K562 (cell line): ENCODE results near the gene RAB24. TPM values are rescaled to one million over a fixed set of nuclear protein-coding genes. Genes with fewer than 3 reads are reported as not detected.

ENCODE experiments used
- ARID2 ChIP-seq: fragments of 450-650 bp; IDR thresholded peaks from 2 replicates; pipeline ENCODE4 v1.6.1; 2017; ENCODE audit warnings: antibody characterized with exemption, mild to moderate bottlenecking
- BACH1 ChIP-seq: fragments of 200-800 bp; sonication (Bioruptor generic); IDR thresholded peaks from 2 replicates; pipeline ENCODE4 v1.6.1; 2016; ENCODE audit warnings: missing genetic modification characterization, missing compliant biosample characterization
- FOXM1 ChIP-seq, 2 experiments: fragments of 450-650 bp in 1 of 2; sonication (generic) in 1 of 2; formaldehyde crosslinking in 1 of 2; IDR thresholded peaks; 2 replicates each; pipeline versions ENCODE4 v1.6.1 to v1.9.0; 2017 to 2022; ENCODE audit warnings: low read depth in 2 of 2, mild to moderate bottlenecking in 2 of 2, missing genetic modification reagents in 1 of 2, moderate library complexity in 1 of 2
- HMG20B ChIP-seq: fragments of 250-450 bp; sonication (Bioruptor Pico); IDR thresholded peaks from 2 replicates; pipeline ENCODE4 v1.5.0; 2021; ENCODE audit warnings: mild to moderate bottlenecking
- MXD1 ChIP-seq: fragments of 250-450 bp; sonication (Bioruptor Pico); IDR thresholded peaks from 2 replicates; pipeline ENCODE4 v1.8.0; 2021; ENCODE audit warnings: borderline replicate concordance, mild to moderate bottlenecking, moderate library complexity; ENCODE audit not compliant: poor library complexity, severe bottlenecking
- PATZ1 ChIP-seq: fragments of 250-450 bp; sonication (Bioruptor Pico); IDR thresholded peaks from 2 replicates; pipeline ENCODE4 v1.5.0; 2020; ENCODE audit warnings: mild to moderate bottlenecking, borderline replicate concordance
- PHB2 ChIP-seq: fragments of 450-650 bp; IDR thresholded peaks from 2 replicates; pipeline ENCODE4 v1.6.1; 2017; ENCODE audit warnings: low read depth
- TEAD2 ChIP-seq: fragments of 450-650 bp; IDR thresholded peaks from 2 replicates; pipeline ENCODE4 v1.6.1; 2016; ENCODE audit warnings: missing genetic modification characterization, control low read depth, missing compliant biosample characterization
- ZNF121 ChIP-seq: sonication (generic); formaldehyde crosslinking; conservative IDR thresholded peaks from 2 replicates; pipeline ENCODE4 v1.8.0; 2022; ENCODE audit warnings: missing genetic modification reagents
- ZNF75A ChIP-seq: fragments of 450-650 bp; formaldehyde crosslinking; IDR thresholded peaks from 2 replicates; pipeline ENCODE4 v1.4.0; 2020; ENCODE audit warnings: mild to moderate bottlenecking
- polyA plus RNA-seq, 8 experiments: library from polyadenylated mRNA; depleted of rRNA in 4 of 8; stranded (reverse) in 5 of 8; unstranded in 3 of 8; fragments of >200 nt; fragmentation: Nextera tagmentation in 2 of 8; fragmentation: Illumina TruSeq in 1 of 8; extraction: Ambion mirVana in 2 of 8; extraction: Trizol in 1 of 8; gene quantifications; 2 replicates each; pipeline versions ENCODE4 v1.2.1 to v1.2.3, GENCODE V29; 2011 to 2014; ENCODE audit warnings: inconsistent platforms in 1 of 8, missing spikeins in 1 of 8
- total RNA-seq, 7 experiments: library from RNA; depleted of rRNA in 6 of 7; stranded (reverse); fragments of >200 nt in 6 of 7; fragmentation: Illumina TruSeq in 2 of 7; extraction: Trizol in 2 of 7; gene quantifications; 2 replicates each; pipeline versions ENCODE4 v1.2.1 to v1.2.3, GENCODE V29; 2011 to 2021; ENCODE audit warnings: low replicate concordance in 1 of 7
- TF ChIP-seq, protein P1 (sequence below), 2 experiments: fragments of 450-650 bp; IDR thresholded peaks; 2 replicates each; pipeline ENCODE4 v1.6.1; 2018; ENCODE audit warnings: mild to moderate bottlenecking in 2 of 2, low read depth in 1 of 2; ENCODE audit not compliant: partially characterized antibody in 2 of 2
- TF ChIP-seq, protein P2 (sequence below): sonication (generic); formaldehyde crosslinking; IDR thresholded peaks from 2 replicates; pipeline ENCODE4 v1.9.0; 2022; ENCODE audit warnings: mild to moderate bottlenecking, missing genetic modification reagents
- TF ChIP-seq, protein P3 (sequence below): sonication (generic); formaldehyde crosslinking; IDR thresholded peaks from 2 replicates; pipeline ENCODE4 v1.8.0; 2022; ENCODE audit warnings: missing genetic modification reagents, mild to moderate bottlenecking, borderline replicate concordance
- TF ChIP-seq, protein P4 (sequence below): fragments of 250-450 bp; sonication (Bioruptor Pico); IDR thresholded peaks from 2 replicates; pipeline ENCODE4 v1.5.0; 2021; ENCODE audit warnings: mild to moderate bottlenecking, borderline replicate concordance

The RAB24 gene
- total and polyA plus RNA-seq, 9 of the 15 experiments (the other 6 are each of a cell fraction or from before 2014, with no cell fraction given), result 13.9 to 107 (median 34.8) TPM

- TF ChIP-seq, protein P1, sequence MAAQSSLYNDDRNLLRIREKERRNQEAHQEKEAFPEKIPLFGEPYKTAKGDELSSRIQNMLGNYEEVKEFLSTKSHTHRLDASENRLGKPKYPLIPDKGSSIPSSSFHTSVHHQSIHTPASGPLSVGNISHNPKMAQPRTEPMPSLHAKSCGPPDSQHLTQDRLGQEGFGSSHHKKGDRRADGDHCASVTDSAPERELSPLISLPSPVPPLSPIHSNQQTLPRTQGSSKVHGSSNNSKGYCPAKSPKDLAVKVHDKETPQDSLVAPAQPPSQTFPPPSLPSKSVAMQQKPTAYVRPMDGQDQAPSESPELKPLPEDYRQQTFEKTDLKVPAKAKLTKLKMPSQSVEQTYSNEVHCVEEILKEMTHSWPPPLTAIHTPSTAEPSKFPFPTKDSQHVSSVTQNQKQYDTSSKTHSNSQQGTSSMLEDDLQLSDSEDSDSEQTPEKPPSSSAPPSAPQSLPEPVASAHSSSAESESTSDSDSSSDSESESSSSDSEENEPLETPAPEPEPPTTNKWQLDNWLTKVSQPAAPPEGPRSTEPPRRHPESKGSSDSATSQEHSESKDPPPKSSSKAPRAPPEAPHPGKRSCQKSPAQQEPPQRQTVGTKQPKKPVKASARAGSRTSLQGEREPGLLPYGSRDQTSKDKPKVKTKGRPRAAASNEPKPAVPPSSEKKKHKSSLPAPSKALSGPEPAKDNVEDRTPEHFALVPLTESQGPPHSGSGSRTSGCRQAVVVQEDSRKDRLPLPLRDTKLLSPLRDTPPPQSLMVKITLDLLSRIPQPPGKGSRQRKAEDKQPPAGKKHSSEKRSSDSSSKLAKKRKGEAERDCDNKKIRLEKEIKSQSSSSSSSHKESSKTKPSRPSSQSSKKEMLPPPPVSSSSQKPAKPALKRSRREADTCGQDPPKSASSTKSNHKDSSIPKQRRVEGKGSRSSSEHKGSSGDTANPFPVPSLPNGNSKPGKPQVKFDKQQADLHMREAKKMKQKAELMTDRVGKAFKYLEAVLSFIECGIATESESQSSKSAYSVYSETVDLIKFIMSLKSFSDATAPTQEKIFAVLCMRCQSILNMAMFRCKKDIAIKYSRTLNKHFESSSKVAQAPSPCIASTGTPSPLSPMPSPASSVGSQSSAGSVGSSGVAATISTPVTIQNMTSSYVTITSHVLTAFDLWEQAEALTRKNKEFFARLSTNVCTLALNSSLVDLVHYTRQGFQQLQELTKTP (IDR thresholded peaks at IDR 0.05; ENCODE audit: low read depth in 1 of 2, partially characterized antibody in 2 of 2), result peak; percentile 85 to 93
- TF ChIP-seq FOXM1 (IDR thresholded peaks at IDR 0.05; ENCODE audit: low read depth), result peak; percentile 64; the same call in 1 of the 2 replicates
- 0 out of 2 replicates have a peak, but pooled peaks have one; percentile 53 for TF ChIP-seq FOXM1 (CRISPR knock-in tag; IDR thresholded peaks at IDR 0.05; ENCODE audit: low read depth)
- TF ChIP-seq PHB2, result no peak
- TF ChIP-seq, protein P2, sequence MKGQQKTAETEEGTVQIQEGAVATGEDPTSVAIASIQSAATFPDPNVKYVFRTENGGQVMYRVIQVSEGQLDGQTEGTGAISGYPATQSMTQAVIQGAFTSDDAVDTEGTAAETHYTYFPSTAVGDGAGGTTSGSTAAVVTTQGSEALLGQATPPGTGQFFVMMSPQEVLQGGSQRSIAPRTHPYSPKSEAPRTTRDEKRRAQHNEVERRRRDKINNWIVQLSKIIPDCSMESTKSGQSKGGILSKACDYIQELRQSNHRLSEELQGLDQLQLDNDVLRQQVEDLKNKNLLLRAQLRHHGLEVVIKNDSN, result no peak; the same call in 1 of the 2 replicates
- TF ChIP-seq TEAD2 (tag), result no peak
- no peak for TF ChIP-seq ZNF121
- no peak for TF ChIP-seq ARID2
- TF ChIP-seq, protein P3, sequence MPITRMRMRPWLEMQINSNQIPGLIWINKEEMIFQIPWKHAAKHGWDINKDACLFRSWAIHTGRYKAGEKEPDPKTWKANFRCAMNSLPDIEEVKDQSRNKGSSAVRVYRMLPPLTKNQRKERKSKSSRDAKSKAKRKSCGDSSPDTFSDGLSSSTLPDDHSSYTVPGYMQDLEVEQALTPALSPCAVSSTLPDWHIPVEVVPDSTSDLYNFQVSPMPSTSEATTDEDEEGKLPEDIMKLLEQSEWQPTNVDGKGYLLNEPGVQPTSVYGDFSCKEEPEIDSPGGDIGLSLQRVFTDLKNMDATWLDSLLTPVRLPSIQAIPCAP (CRISPR knock-in tag), result no peak
- no peak for TF ChIP-seq PATZ1
- TF ChIP-seq, protein P4, sequence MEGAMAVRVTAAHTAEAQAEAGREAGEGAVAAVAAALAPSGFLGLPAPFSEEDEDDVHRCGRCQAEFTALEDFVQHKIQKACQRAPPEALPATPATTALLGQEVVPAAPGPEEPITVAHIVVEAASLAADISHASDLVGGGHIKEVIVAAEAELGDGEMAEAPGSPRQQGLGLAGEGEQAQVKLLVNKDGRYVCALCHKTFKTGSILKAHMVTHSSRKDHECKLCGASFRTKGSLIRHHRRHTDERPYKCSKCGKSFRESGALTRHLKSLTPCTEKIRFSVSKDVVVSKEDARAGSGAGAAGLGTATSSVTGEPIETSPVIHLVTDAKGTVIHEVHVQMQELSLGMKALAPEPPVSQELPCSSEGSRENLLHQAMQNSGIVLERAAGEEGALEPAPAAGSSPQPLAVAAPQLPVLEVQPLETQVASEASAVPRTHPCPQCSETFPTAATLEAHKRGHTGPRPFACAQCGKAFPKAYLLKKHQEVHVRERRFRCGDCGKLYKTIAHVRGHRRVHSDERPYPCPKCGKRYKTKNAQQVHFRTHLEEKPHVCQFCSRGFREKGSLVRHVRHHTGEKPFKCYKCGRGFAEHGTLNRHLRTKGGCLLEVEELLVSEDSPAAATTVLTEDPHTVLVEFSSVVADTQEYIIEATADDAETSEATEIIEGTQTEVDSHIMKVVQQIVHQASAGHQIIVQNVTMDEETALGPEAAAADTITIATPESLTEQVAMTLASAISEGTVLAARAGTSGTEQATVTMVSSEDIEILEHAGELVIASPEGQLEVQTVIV (CRISPR knock-in tag), result no peak
- TF ChIP-seq HMG20B (CRISPR knock-in tag), result no peak
- TF ChIP-seq MXD1 (CRISPR knock-in tag), result peak; percentile 26
- no peak for TF ChIP-seq ZNF75A (CRISPR knock-in tag)
- TF ChIP-seq BACH1 (tag), result no peak
Observed at GRCh38 chr5:177351392-177352329, 48.1 kb upstream of the RAB24 start, which contains the start of gene LMAN2 (continued).
